NCI-H146 treated with DMSO at 0.1 percent for 48 hours (cell line): ENCODE results near the gene TFR2.

Experiments
- DNase-seq: peaks from one replicate; lab custom pipeline; 2025; ENCODE audit not compliant: unreplicated experiment; lab: John Stamatoyannopoulos, UW

TFR2 gene

GRCh38 chr7:100654908-100655831, 13.8 kb upstream of the TFR2 start:
- DNase-seq: no peak

- DNase-seq: no peak
These were observed 8.6 kb upstream of the TFR2 start for GRCh38 chr7:100649826-100650565.

- no peak for DNase-seq
These were observed 1.2 kb upstream of the TFR2 start for GRCh38 chr7:100642534-100642907.

- no peak for DNase-seq
These were observed 645 bp upstream of the TFR2 start for GRCh38 chr7:100641860-100642533.

- no peak for DNase-seq
These were observed 573 bp downstream of the TFR2 start for GRCh38 chr7:100640517-100641440.

- no peak for DNase-seq
These were observed 1.3 kb downstream of the TFR2 start for GRCh38 chr7:100639995-100640516.

GRCh38 chr7:100632951-100633717, 8.2 kb downstream of the TFR2 start:
- DNase-seq: peak; percentile 13

- no peak for DNase-seq
These were observed 11.3 kb downstream of the TFR2 start for GRCh38 chr7:100630066-100630465.

- DNase-seq: peak; percentile 5
These were observed 12.1 kb downstream of the TFR2 start for GRCh38 chr7:100629117-100629716.

GRCh38 chr7:100627238-100627549, 14.2 kb downstream of the TFR2 start:
- DNase-seq: no peak

- DNase-seq: peak; percentile 66
These were observed 14.7 kb downstream of the TFR2 start for GRCh38 chr7:100626530-100627237.

GRCh38 chr7:100626055-100626454, 15.3 kb downstream of the TFR2 start:
- DNase-seq: no peak

GRCh38 chr7:100623951-100624824, 17.2 kb downstream of the TFR2 start:
- no peak for DNase-seq

GRCh38 chr7:100621554-100621953, 19.8 kb downstream of the TFR2 start:
- no peak for DNase-seq

- DNase-seq: no peak
These were observed 20.5 kb downstream of the TFR2 start for GRCh38 chr7:100620804-100621203.

GRCh38 chr7:100620239-100620638, 21.1 kb downstream of the TFR2 start:
- no peak for DNase-seq

GRCh38 chr7:100614308-100614861, 27.0 kb downstream of the TFR2 start:
- DNase-seq: no peak
